GM10266 (cell line): ENCODE measurements around the gene C17orf114.

Source experiments
- DNase-seq: peaks from one replicate; pipeline ENCODE4 v3.0.0; 2012; ENCODE audit errors: extremely low spot score
- CTCF ChIP-seq: IDR thresholded peaks from 2 replicates; pipeline ENCODE4 v1.5.1; 2012; ENCODE audit warnings: mild to moderate bottlenecking, low read depth; ENCODE audit not compliant: control insufficient read depth, insufficient read depth; ENCODE audit errors: missing control alignments

The C17orf114 gene

GRCh38 chr17:4790705-4791088 is 11.4 kb downstream of the C17orf114 start:
- no peak for DNase-seq
- no peak for TF ChIP-seq CTCF

GRCh38 chr17:4789951-4790704 is 12.0 kb downstream of the C17orf114 start:
- DNase-seq = peak; percentile 94
- TF ChIP-seq CTCF = peak; percentile 84

DNA sequence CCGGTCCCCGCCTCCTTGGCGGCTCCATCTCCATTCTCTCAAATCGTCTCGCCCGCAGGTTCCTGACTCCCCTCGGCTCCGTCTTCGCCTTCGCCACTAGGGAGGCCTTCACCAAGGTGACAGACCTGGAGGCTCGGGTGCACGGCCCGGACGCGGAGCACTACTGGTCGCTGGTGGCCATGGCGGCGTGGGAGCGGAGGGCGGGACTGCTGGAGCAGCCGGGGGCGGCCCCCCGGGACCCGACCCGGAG is 12.5 kb downstream of the C17orf114 start:
- TF ChIP-seq CTCF = no peak
- no peak for DNase-seq

DNA sequence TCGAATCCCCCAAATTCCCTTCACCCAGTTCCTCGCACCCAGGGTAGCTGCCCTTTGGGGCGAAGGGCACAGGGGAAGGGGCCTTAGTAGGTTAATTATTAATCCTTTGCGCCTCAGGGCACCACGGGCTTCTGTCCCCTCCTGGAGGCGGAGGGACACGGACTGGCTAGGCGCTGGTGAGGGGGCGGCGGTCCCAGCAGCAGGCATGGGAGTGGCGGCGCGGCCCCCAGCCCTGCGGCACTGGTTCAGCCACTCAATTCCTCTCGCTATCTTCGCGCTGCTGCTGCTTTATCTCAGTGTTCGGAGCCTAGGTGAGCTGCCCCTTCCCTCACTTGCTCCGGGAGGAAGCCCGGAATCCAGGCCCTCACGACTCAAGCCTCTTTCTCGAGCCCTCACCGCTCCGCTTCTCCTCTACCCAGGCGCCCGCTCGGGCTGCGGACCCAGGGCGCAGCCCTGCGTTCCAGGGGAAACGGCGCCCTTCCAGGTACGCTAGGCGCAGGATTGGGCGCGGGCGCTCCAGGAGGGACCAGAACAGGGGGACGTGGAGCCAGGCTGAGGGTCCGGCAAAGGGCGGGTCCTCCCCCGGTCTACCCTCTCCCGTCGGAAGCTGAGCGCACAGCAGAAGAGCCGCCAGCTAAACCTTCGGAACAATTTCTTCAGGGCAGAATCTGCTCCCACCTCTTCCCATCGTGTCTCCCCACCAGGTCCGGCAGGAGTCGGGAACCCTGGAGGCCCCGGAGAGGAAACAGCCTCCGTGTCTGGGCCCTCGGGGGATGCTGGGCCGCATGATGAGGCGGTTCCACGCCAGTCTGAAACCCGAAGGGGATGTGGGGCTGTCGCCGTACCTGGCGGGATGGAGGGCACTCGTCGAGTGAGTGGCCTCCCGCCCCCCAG is 13.1 kb downstream of the C17orf114 start, which contains the start of gene GLTPD2:
Gene GLTPD2, plus strand, starts transcription at position 158 of the 894 bp plus-strand sequence. Its CDS starts 48 bp downstream, at position 206.
- no peak for TF ChIP-seq CTCF
- no peak for DNase-seq

DNA sequence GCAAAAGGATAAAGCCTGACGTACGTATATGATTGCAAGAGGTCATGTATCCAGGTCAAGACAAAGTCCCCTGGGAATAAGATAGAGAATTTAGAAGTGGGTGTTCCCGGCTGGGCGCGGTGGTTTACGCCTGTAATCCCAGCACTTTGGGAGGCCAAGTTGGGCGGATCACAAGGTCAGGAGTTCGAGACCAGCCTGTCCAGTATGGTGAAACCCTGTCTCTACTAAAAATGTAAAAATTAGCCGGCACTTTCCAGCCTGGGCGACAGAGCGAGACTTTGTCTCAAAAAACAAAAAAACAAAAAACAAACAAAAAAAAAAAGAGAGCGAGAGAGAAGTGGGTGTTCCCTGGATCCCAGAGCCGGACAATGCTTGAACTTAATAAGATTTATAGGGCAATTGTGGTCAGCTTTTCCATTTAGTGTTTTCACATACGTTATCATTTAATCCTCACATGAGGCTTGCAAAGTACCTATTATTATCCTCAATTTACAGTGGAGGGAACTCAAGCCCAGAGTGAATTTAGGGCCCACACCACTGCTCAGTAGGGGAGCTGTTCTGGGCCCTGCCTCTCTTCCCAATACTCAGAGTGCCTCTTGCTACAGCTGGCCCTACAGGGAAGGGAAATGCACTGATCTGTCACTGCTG is 13.8 kb downstream of the C17orf114 start:
- no peak for TF ChIP-seq CTCF
- no peak for DNase-seq

DNA sequence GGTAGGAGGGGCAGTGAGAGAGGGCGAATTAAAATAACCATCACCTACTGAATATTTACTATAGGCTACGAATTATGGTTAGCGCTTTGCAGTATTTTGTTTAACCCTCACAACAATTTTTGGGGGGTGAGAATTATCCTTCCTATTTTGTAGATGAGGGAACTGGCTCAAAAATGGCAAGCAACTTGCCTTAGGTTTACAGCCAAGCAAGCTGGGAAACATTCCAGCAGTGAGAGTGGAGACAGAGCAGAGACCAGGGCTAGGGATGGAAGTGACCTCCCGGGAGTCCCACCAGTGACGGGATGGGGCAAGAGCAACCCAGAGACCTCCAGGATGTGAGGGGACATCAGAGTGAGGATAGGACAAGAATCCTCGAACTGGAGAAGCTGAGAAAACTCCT is 15.6 kb downstream of the C17orf114 start:
- no peak for TF ChIP-seq CTCF
- DNase-seq = no peak
